ENCODE results near the gene USHBP1.

Gene USHBP1

DNA sequence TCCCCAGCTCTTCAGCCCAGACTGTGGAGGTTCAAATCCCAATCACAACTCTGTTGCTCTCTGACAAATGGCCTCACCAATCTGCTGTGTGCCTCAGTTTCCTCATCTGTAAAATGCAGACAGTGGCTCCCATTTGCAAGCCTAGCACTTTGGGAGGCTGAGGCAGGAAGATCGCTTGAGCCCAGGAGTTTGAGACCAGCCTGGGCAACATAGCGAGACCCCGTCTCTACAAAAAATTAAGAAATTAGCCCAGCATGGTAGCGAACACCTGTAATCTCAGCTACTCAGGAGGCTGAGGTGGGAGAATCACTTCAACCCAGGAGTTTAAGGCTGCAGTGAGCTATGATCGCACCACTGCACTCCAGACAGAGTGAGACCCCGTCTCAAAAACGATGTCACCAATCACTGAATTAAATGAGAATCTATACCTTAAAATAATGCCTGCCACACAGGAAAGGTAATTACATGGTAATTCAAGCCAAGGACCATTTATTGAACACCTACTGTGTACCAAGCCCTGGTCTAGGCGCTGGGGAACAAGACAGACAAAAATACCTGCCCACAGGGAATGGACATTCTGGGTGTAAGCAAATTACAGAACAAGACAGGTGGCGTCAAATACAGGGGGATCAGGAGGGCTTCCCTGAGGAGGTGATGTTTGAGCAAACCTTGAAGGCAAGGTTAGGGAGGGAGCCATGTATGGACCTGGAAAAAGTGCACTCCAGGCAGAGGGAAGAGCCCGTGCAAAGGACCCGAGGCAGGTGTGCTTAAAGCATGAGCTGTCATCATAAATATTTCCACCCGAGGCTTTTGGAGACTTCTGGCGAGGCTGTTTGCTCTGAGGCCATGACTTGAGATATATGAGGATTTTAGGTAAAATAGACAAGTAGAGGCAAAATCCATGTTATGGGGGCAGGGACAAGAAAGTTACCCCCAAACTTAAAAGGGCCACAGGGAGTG, 26.5 kb downstream of the USHBP1 start:
- Histone ChIP-seq H3K27ac (ENCODE audit: low read length) (no peak overlapping the region), H3K27me3 (ENCODE audit: insufficient read depth, low read length, poor library complexity) (no peaks in the 10 kb centered on the region), H4K20me1 (ENCODE audit: insufficient read depth, low read length) (peaks cover 25% of the 10 kb centered on the region), H3K79me2 (ENCODE audit: insufficient read depth, low read length) (peaks cover 34% of the 10 kb centered on the region), H3K9ac (ENCODE audit: low read depth, low read length) (no peak overlapping the region), H3K36me3 (ENCODE audit: insufficient read depth, low read length) (peaks cover 20% of the 10 kb centered on the region), H3K4me3 (ENCODE audit: low read depth in 1 of 2, low read length in 2 of 2) (no peak overlapping the region), H3K9me3 (ENCODE audit: insufficient read depth, low read length, severe bottlenecking) (no peaks in the 10 kb centered on the region), H3K4me2 (ENCODE audit: insufficient read depth, low read length) (no peak overlapping the region), H2AFZ (ENCODE audit: low read depth, low read length) (no peak overlapping the region), H3K4me1 (ENCODE audit: insufficient read depth, low read length) (peaks cover 31% of the 10 kb centered on the region)
- DNase-seq: no peak
- TF ChIP-seq, protein P1, sequence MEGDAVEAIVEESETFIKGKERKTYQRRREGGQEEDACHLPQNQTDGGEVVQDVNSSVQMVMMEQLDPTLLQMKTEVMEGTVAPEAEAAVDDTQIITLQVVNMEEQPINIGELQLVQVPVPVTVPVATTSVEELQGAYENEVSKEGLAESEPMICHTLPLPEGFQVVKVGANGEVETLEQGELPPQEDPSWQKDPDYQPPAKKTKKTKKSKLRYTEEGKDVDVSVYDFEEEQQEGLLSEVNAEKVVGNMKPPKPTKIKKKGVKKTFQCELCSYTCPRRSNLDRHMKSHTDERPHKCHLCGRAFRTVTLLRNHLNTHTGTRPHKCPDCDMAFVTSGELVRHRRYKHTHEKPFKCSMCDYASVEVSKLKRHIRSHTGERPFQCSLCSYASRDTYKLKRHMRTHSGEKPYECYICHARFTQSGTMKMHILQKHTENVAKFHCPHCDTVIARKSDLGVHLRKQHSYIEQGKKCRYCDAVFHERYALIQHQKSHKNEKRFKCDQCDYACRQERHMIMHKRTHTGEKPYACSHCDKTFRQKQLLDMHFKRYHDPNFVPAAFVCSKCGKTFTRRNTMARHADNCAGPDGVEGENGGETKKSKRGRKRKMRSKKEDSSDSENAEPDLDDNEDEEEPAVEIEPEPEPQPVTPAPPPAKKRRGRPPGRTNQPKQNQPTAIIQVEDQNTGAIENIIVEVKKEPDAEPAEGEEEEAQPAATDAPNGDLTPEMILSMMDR (IDR thresholded peaks at IDR 0.05; ENCODE audit: borderline replicate concordance, extremely low read depth, low read length, poor library complexity, severe bottlenecking): no peak
- TF ChIP-seq EZH2 (IDR thresholded peaks at IDR 0.05; ENCODE audit: borderline replicate concordance, low read depth, low read length, severe bottlenecking): no peak
- no peak for ATAC-seq (ENCODE audit: insufficient read depth, low read depth)

DNA sequence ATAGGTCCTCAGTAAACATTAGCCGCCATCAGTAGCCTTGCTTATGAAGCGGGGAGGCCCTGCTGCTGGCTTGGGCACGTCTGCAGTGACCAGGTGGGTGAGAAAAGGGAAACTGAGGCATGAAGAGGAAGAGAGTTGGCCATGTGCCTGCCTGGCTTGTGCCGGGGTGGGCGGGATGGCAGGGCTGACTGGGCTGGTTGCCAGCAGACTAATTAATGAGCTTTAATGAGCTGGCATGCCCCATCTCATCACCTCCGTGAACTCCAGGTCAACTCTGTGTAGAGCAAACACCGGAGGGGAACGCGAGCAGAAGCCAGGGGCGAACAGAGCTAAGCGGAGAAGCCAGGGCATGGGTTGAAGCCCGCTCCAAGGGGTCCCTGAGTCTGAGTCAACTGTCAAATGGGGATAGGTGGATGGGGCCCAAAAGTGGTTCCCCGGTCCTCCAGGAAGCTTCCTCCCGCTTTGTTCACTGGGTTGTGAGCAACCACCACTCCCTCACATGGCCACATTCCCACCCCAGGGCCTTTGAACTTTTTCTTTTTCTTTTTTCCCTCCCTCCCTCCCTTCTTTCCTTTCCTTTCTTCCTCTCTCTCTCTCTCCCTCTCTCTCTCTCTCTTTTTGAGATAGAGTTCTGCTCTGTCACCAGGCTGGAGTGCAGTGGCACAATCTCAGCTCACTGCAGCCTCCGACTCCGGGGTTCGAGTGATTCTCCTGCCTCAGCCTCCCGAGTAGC, 27.6 kb downstream of the USHBP1 start:
- Histone ChIP-seq H3K4me3 (ENCODE audit: low read depth in 1 of 2, low read length in 2 of 2) (peak overlapping the region in 1 of 2 experiments; percentile 51; a peak in 1 of 4 replicates), H3K9ac (ENCODE audit: low read depth, low read length) (peak overlapping the region; percentile 51; the same call in 1 of the 2 replicates), H3K79me2 (ENCODE audit: insufficient read depth, low read length) (peaks cover 33% of the 10 kb centered on the region), H3K9me3 (ENCODE audit: insufficient read depth, low read length, severe bottlenecking) (no peaks in the 10 kb centered on the region), H3K4me1 (ENCODE audit: insufficient read depth, low read length) (peaks cover 27% of the 10 kb centered on the region), H3K36me3 (ENCODE audit: insufficient read depth, low read length) (peaks cover 29% of the 10 kb centered on the region), H4K20me1 (ENCODE audit: insufficient read depth, low read length) (peaks cover 28% of the 10 kb centered on the region), H2AFZ (ENCODE audit: low read depth, low read length) (no peak overlapping the region), H3K4me2 (ENCODE audit: insufficient read depth, low read length) (peak overlapping the region; percentile 100), H3K27me3 (ENCODE audit: insufficient read depth, low read length, poor library complexity) (no peaks in the 10 kb centered on the region), H3K27ac (ENCODE audit: low read length) (peak overlapping the region; percentile 79)
- DNase-seq: no peak
- no peak for TF ChIP-seq EZH2 (IDR thresholded peaks at IDR 0.05; ENCODE audit: borderline replicate concordance, low read depth, low read length, severe bottlenecking)
- TF ChIP-seq, protein P1 (IDR thresholded peaks at IDR 0.05; ENCODE audit: borderline replicate concordance, extremely low read depth, low read length, poor library complexity, severe bottlenecking): no peak
- no peak for ATAC-seq (ENCODE audit: insufficient read depth, low read depth)

DNA sequence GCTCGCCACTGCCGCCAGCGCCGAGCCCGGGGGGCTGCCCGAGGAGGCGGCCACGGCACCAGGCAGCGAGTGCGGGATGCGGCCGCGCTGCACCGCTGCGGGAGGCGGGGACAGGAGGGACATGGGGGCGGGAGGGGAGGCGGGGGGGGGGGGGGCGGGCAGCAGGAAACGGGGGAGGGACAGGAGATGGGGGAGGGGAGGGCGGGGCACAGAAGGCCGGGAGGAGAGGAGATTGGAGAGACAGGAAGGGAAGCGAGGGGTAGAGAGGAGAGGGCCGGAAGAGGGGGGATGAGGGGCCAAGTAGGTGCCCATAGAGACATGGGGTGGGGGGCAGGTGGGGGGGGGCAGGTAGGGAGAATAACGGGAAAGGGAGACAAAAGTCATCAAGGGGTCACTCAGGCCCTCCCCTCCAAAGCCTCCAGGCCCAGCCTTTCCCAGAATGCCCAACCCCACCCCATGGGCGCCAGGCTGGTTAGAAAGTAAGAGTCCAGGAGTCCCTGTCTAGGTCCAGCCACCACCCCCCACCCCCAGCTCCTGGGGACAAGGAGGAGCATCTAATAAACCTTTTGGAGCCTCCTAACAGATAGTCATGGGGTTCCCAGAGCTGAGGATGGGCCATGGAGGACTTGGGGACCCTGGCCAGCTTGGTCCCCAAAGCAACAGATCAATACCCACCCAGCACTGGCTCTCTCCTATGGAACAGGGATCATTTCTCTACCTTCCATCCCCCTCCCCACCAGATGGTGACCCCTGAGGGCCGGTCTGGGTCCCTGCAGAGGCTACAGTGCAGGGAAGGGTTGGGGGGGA, 28.4 kb downstream of the USHBP1 start:
- ATAC-seq (ENCODE audit: insufficient read depth, low read depth) (peak; percentile 63), DNase-seq (peak; percentile 68)
- Histone ChIP-seq H4K20me1 (ENCODE audit: insufficient read depth, low read length) (peaks cover 32% of the 10 kb centered on the region), H3K27ac (ENCODE audit: low read length) (peak overlapping the region; percentile 79), H3K36me3 (ENCODE audit: insufficient read depth, low read length) (peaks cover 36% of the 10 kb centered on the region), H3K79me2 (ENCODE audit: insufficient read depth, low read length) (peaks cover 35% of the 10 kb centered on the region), H3K9me3 (ENCODE audit: insufficient read depth, low read length, severe bottlenecking) (no peaks in the 10 kb centered on the region), H2AFZ (ENCODE audit: low read depth, low read length) (peak overlapping the region; percentile 77), H3K4me2 (ENCODE audit: insufficient read depth, low read length) (peak overlapping the region; percentile 100), H3K9ac (ENCODE audit: low read depth, low read length) (peak overlapping the region; percentile 80), H3K27me3 (ENCODE audit: insufficient read depth, low read length, poor library complexity) (no peaks in the 10 kb centered on the region), H3K4me1 (ENCODE audit: insufficient read depth, low read length) (peaks cover 27% of the 10 kb centered on the region), H3K4me3 (ENCODE audit: low read depth in 1 of 2, low read length in 2 of 2) (peak overlapping the region; percentile 77 to 90)
- no peak for TF ChIP-seq EZH2 (IDR thresholded peaks at IDR 0.05; ENCODE audit: borderline replicate concordance, low read depth, low read length, severe bottlenecking)
- TF ChIP-seq, protein P1 (IDR thresholded peaks at IDR 0.05; ENCODE audit: borderline replicate concordance, extremely low read depth, low read length, poor library complexity, severe bottlenecking): no peak
